ENCODE results near the gene PRR23E. TPM values are rescaled to one million over a fixed set of nuclear protein-coding genes. Genes with fewer than 3 reads are reported as not detected.
A peak's percentile ranks its signal among the peaks of the same experiment; 100 is the strongest.

Gene PRR23E
- total RNA-seq, 1 donor from 2014 or later = not detected

DNA sequence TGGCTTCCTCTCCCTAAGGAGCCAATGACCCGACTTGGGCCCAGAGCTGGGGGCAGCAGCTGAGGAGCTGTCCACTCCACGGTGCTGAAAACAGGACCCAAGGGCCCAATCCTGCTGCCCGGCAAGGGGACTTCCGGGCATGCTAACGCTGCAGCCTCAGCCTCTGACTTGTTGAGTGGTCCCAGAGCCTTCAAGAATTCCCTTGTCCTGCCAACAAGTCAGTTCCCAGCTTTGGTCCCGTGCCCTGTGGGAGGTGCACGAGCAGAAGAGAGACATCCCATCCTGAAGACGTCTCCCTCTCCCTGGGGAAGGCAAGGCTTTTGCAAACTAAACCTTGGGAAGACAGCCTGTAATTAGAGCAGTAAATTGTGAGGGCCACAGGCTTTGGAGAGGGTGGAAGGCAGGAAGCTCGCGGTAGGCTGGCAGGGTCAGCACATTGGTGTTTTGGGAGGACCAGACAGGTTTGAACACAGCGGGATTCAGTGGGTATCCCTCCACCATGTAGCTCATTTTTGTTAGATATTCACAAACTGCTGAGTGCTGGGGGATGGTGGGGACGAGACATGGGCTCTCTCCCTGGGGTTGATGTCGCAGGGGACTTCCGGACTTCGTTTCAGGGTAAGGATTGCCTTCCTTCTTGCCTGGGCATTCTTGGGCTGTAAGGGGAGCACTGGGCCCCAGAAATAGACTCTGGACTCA lies 29.8 kb upstream of the PRR23E start:
- intact Hi-C loops (cut with DNase I) = no loop called here
- peak; percentile 68 for DNase-seq (ENCODE audit: low spot score)

DNA sequence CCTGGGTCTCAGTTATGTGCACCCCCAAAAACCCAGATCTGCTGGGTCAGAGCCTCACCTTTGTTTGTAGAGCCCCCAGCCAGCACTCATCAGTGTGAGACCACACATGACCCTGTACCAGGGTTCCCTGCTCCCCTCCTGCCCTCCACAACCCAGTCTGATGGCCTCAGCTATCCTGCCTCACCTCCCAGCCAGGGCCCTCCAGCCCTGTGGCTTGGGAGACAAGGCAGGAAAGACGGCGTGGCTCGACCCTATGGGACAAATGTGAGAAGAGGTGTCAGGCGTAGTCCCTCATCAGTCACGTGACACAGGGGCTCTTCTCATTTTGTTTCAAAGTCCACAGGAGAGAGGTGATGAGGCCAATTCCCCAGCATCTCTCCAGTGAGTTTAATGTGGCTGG lies 28.3 kb upstream of the PRR23E start:
- intact Hi-C loops (cut with DNase I) = no loop called here
- DNase-seq (ENCODE audit: low spot score) = no peak

DNA sequence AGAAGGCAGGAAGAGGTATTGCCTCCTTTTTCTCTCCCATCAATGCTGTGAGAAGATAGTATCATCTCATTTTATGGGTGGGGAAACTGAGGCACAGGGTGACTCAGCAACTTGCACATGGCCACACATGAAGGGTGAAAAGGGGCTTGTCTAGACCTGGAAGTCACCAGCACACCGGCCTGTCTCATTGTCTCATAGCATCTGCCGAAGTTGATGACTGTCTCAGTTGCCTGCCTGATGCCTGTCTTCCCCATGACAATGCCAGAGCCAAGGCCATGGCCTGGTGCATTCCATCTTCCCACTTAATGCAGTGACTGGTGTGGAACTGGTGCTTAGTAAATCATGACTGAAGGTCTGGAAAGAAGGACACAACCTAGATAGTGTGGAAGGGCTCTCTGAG lies 27.9 kb upstream of the PRR23E start:
- DNase-seq (ENCODE audit: low spot score) = no peak
- intact Hi-C loops (cut with DNase I) = no loop called here

DNA sequence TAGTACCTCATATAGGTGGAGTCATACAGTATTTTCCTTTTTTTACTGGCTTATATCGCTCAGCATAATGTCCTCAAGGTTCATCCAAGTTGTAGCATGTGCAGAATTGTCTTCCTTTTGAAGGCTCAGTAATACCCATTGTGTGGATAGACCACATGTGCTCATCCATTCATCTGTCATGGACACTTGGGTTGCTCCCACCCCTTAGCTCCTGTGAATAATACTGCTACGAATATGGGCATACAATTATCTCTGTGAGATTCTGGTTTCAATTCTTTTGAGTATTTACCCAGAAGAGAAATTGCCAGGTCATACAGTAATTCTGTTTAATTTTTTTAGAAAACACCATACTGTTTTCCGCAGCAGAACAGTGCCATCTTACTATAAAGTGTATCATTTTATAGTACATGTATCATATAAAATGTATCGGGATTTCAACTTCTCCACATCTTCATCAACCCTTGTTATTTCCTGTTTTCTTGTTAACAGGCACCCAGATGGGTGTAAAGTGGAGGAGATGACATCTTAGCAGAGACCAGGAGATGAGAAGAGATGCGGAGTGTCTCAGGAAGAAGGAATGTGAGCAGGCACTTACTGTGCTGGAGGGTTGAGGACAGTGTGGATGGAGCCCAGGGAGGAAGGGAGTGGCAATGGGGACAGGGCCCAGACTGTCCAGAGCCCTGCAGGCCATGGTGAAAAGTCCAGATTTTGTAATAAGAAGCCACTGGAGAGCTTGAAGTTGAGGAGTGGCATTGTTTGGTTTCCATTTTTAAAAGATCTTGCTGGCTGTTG lies 27.0 kb upstream of the PRR23E start:
- DNase-seq (ENCODE audit: low spot score) = no peak
- intact Hi-C loops (cut with DNase I) = no loop called here

DNA sequence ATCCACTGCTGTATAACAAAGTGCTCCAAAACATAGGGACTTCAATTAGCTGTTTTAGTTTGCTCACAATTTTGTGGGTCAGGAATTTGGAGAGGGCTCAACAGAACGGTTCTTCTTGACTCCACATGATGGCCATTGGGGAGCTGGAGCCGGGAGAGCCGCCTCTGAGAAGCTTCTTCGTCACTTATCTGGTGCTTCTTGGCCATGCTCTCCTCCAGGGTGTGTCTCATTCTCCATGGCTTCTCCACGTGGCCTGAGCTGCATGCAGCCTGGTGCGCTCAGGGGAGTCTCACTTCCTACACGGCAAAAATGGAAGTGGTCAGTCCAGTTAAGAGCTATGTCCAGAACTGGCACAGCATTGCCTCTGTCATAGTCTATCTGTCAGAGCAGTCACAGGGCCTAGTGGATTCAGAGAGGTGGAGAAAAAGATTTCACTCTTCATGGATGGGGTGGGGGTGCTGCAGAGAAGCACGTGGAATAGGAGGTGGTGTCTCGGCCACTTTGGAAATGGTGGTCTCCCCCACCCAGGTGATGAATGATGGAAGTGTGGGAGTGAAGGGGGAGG lies 26.3 kb upstream of the PRR23E start:
- no peak for DNase-seq (ENCODE audit: low spot score)
- intact Hi-C loops (cut with DNase I) = no loop called here

DNA sequence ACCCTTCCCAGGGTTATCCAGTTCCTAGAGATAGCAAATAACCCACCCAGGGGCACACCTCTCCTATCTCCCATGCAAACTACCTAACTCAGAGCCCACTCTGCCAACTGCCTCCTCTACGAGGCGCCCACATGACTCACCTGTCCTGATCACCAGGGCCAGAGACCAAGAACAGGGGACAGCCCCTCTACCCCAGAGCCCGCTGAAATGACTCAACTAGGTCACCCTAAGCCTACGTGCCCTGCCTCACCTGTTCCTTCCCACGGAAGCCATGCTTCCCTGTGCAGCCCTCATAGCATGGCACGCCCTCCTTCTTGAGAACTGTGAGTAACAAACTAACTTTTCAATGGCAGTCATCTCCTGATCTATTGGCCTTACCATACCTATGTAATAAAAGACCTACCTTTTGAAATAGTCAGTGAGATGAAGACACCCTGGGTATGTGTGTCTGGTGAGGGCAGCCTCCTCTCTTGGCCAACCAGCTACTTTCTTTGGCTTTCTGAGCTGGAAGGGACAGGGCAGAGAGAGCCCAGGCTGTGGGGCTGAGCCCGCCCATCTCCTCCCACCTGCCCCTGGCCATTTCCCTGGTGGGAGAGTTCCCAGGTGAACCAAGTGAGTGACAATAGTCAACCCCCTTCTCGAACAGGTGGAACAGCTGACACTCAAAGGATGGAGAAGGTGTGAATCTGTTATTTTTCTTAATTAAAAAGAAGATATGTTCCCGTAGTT lies 25.5 kb upstream of the PRR23E start:
- intact Hi-C loops (cut with DNase I) = loop anchor here (2.0 kb wide), 1 partner anchor 29 kb away; no protein-coding TSS in a partner anchor

DNA sequence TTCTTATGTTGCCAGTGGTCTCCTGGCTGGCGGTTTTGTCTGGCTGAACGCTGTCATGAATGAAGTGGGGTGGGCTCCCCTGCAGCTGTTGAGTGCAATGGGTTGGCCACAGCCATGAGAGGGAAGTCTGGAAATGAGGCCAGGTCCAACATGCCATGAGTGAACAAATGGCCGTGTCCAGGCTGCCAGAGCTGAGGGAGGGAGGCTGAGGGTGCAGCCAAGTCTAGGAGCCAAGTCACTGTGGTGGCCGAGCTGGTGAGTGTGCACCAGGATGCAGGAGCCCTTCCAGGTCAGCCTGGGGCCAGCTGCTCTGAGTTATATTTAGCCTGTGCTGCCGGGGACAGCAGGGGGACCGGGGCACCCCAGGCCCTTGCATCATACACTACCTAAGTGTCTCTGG lies 24.7 kb upstream of the PRR23E start:
- DNase-seq (ENCODE audit: low spot score) = no peak
- intact Hi-C loops (cut with DNase I) = loop anchor here (2.0 kb wide), 1 partner anchor 29 kb away; no protein-coding TSS in a partner anchor

More for the DNA sequence above, 25.5 kb upstream of the PRR23E start:
- DNase-seq (ENCODE audit: low spot score) = no peak

DNA sequence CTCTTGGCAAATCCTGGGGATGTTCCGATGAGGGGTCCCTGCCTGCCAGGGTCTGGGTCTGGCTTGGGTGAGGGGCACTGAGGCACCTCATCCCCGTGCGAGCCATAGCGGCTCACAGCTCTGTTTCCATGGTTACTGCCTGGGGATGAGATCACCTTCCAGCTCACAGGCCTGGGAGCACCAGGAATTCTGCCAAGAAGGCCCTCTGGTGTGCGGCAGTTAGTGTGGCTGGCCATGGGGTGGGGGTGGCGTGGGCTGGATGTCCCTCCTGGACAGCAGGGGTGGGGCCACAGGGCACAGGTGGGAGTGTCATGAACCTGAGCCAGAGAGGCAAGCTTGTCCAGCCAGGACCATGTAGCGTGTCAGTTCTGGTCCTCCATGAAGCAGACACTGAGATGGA lies 22.1 kb upstream of the PRR23E start:
- DNase-seq (ENCODE audit: low spot score) = peak; percentile 36
- intact Hi-C loops (cut with DNase I) = no loop called here

DNA sequence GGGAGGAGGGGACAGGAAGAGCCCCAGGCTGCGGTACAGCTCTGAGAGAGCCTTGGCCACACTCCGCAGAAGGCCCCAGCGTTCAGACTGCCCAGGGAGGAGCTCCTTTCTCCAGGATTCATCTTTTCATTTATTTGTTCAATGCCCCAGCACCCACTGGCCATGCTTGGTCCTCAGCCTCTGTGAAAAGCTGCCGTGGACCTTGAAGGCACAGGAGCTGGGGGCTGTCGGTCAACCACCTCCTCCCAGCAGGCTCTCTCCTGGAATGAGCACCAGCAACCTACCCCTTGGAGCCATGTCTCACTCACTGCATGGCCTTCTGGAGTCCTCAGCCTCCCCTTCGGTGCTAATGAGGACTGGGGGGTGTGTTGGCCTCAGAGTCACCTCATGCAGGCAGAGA lies 21.6 kb upstream of the PRR23E start:
- peak; percentile 24 for DNase-seq (ENCODE audit: low spot score)

DNA sequence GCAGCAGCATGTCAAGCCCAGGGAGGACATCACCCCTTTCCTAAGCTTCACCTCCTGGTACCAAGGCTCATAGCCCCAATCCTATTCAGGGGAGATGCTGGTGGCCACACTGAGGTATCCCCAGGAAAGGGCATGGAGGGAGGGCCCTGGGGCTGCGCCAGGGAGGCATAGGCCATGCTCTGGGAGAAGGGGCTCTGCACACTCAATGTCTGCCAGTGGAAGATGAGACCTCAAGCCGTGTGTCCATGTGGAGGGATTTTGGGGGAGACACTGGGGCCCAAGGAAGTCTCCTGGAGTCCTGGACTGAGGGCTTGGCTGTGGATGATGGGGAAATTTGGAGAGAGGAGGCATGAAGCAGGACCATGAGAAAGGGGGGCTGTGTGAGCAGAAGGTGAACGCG lies 21.2 kb upstream of the PRR23E start:
- intact Hi-C loops (cut with DNase I) = no loop called here
- DNase-seq (ENCODE audit: low spot score) = peak; percentile 33

More for the DNA sequence above, 21.6 kb upstream of the PRR23E start:
- intact Hi-C loops (cut with DNase I) = no loop called here

DNA sequence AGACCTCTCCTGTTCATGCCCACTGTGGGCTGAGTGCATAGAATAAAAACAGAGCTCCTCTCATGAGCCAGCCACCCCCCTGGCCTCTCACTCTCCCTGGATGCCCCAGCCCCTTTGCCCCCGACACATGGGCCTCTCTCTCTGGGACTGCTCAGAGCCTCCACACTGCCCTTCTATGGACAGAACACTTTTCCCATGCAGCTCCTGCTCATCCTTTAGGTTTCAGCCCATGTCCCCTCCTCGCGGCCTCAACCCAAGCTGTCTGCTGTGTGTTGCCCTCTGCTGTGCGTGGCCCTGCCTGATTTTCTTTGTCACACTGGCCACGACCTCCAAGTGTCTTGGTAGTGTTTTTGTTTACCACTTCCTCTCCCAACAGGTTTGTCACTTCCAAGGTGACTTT lies 20.7 kb upstream of the PRR23E start:
- DNase-seq (ENCODE audit: low spot score) = peak; percentile 31
- intact Hi-C loops (cut with DNase I) = no loop called here

DNA sequence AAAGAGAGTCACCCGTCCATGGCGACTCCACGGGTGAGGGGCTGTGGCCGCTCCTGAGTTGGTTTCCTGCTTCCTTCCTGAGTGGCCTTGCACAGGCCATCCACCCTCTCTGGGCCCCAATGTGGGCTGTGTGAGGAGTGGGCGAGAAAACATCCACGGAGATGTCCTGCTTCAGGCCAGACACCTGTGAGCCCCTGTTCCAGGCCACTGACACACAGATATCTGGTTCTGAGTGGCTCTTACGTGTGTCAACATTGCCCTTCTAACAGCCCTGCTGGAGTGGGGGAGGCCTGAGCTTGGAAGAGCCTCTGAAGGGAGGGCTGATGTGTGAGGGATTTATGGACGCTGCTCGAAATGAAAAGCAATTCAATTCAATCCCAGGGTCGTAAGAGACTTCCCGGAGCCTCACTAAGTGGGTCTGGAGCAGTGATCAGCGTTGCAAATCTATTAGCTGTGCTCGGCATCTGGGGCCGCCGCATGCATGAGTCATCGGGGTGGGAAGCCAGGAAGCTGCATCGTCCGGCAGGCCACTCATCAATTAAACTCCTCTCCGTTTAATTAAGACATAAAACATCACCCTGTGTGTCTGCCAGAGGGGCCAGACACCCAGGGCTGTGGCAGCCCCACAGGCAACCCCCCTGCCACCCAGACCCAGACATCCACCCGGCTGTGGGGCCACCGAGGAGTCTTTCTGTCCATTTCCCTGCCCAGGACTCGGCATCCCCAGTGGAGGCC lies 20.0 kb upstream of the PRR23E start:
- intact Hi-C loops (cut with DNase I) = no loop called here
- DNase-seq (ENCODE audit: low spot score) = peak; percentile 59

DNA sequence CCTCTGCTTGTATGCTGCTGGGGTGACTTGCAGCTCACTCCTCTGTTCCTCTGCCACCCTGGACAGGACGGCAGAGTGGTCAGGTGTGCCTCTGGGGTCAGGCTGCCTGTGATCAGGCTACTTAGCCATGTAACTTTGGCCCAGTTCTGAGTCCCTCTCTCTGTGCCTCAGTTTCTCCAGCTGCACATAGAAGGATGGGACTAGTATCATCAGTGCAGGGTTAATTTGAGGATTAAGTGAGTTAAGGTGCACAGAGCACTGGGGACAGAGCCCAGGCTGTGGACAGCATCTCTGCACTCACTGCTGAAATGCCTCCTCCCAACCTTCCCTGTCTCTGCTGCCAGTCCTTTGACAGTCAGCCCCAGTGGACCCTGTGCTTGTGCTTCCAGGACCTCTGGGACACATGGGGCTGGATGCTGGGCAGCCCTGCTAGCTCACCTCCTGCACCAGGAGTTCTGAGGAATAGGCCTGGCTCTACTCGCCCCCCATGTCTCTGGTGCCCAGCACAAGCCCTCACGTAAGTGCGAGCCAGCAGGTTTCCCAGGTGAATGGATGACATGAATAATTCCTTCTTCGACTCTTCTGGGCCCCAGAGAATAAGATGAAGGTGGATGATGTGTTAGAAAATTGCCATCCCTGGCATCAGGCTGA lies 19.3 kb upstream of the PRR23E start:
- DNase-seq (ENCODE audit: low spot score) = peak; percentile 49
- intact Hi-C loops (cut with DNase I) = no loop called here

DNA sequence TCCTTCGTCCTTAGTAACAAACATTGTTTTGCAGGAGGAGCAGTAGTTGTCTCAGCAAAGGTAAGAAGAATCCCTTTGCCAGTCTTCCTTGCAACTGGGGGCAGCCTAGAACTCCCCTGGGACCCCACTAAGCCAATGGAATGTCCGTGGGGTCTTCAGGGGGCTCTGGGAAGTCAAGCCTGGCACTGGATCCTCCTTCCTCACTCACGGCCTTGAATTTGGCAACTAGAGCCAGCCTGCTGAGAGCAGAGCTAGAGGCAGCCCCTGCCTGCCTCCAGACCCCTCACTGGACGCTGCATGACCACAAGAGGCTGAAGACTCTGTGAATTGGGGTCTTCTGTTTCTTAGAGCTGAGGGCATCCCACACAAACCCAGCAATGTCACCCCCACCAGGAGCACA lies 18.6 kb upstream of the PRR23E start:
- intact Hi-C loops (cut with DNase I) = no loop called here
- peak; percentile 51 for DNase-seq (ENCODE audit: low spot score)

DNA sequence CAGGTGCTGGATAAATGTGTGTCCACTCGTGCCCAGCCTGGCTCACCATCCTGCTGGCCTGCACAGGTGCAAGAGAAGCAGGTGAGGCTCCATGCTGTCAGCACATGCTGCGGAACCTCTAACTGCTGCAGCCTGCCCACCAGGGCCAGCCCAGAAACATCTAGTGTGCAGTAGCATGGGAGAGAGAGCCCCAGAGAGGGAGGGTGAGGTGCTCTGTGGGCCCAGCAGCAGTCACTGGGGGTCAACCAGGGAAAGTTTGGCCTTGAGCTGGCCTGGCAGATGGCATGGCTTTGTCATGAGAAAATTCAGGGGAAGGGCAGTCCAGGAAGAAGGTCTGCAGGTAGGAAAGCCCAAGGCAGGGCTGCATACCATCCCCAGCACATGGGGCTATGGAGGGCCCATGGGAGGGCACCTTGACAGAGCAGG lies 18.2 kb upstream of the PRR23E start:
- peak; percentile 65 for DNase-seq (ENCODE audit: low spot score)
- intact Hi-C loops (cut with DNase I) = loop anchor here (5.0 kb wide), 1 partner anchor 422 kb away; no protein-coding TSS in a partner anchor

DNA sequence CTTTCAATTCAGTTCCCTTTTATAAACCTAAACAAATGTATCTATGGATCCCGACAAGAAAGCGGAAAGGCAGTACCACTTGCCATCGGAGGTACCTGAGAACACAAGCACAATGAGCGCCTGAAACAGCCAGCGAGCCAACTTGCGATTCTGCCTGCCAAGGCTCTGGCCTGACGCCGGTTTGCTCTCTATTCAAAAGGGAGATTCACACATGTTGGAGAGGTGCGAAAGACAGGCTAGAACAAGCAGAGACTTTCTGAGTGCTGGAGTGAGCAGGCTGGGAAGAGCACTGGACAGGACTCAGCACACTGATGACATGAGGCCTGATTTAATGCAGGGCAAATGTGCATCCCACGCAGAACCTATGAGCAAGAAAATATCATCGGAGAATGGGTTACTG lies 17.7 kb upstream of the PRR23E start:
- no peak for DNase-seq (ENCODE audit: low spot score)

DNA sequence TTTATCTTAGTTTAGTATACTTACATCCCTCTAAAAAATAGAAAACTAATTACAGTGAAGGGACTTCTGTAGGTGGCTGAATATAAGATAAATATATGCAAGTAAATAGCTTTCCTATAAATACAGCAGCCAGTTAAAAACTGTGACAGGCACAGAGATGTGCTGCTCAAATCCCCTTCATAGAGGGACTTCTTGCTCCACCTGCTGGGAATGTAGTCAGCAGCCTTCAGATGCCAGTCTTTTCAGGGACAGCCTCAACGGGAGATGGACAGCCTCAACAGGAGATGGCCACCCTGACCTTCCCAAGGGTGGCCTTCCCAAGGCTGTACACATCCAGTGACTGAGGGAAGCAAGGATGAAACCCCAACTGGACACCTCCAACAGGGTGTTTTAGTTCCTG lies 15.7 kb upstream of the PRR23E start:
- DNase-seq (ENCODE audit: low spot score) = no peak
- intact Hi-C loops (cut with DNase I) = loop anchor here (5.0 kb wide), 1 partner anchor 425 kb away; no protein-coding TSS in a partner anchor

More for the DNA sequence above, 17.7 kb upstream of the PRR23E start:
- intact Hi-C loops (cut with DNase I) = loop anchor here (5.0 kb wide), 1 partner anchor 423 kb away; no protein-coding TSS in a partner anchor

DNA sequence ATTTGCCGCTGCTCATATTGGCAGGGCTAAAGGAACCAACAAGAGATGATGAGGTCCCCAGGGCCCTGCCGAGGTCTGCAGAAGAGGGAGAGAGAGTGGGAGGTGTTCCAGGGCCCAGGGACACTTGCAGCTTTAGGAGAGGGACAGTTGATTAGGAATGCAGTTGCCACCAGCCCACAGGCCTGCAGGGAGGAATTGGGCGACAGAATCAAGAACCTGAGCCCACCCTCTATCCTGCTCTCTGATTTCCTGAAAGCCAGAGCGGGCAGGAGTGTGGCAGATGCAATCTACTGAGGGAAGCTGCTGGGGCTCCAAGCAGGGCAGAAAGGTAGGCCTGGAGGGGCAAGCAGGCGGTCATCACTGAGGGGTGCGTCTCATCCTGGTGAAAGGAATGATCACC lies 12.1 kb upstream of the PRR23E start:
- peak; percentile 56 for DNase-seq (ENCODE audit: low spot score)
- intact Hi-C loops (cut with DNase I) = no loop called here

DNA sequence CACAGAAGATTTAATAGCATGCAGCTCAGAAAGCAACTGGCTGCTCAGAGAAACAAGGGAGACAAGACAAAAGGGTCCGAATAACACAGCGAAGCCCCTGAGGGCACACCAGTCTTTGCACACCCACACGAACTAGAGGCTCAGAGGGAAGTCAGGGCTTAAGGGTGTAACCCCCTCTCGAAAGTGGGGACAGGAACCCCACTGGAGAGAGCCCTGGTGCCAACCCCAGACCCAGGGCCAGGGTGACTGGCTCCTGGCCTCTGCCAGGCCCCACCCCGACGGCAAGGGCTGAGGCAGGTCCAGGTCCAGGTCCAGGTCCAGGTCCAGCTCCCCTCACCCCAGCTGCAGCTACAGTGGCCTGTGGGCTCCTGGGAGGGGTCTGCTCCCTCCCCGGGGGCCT lies 10.5 kb upstream of the PRR23E start:
- DNase-seq (ENCODE audit: low spot score) = no peak
- intact Hi-C loops (cut with DNase I) = no loop called here

Measured in cardiac septum (tissue), 1 donor.